PC-3 (cell line): ENCODE data around the gene ARHGEF17.

Experiments used
- CTCF ChIP-seq: fragments of 300-600 bp; sonication (generic); conservative IDR thresholded peaks from 2 replicates; pipeline ENCODE4 v1.5.1; 2017; ENCODE audit warnings: antibody characterized with exemption, low read depth, mild to moderate bottlenecking, low read length
- EZH2 ChIP-seq: fragments of 300-600 bp; sonication (generic); IDR thresholded peaks from one replicate; pipeline ENCODE4 v1.6.1; 2017; ENCODE audit warnings: antibody characterized with exemption, mild to moderate bottlenecking, low read length; ENCODE audit not compliant: unreplicated experiment

- no peak for TF ChIP-seq CTCF
- TF ChIP-seq EZH2 = no peak
Measured at GRCh38 chr11:73306977-73307322, 1.1 kb upstream of the ARHGEF17 start.
